Endothelial cell of umbilical vein (primary cell): Measurements from ENCODE around the gene CYP2A6. TPM values are rescaled to one million over a fixed set of nuclear protein-coding genes. Genes with fewer than 3 reads are reported as not detected.
A peak's percentile ranks its signal among the peaks of the same experiment; 100 is the strongest.

ENCODE experiments used
- BruUV-seq: library from RNA; stranded (reverse); fragments of 400-500 nt; replicated peaks from 2 replicates; lab custom pipeline; 2021; lab: Mats Ljungman, UMichigan
- CTCF ChIA-PET: fragments of 300-600, 350-600 bp; sonication (Branson Sonifier 250); formaldehyde crosslinking; loops from one replicate; lab custom pipeline; 2021; ENCODE audit warnings: antibody characterized with exemption, inconsistent platforms; lab: Charles Lee
- POLR2A ChIA-PET: fragments of 300-600, 350-600 bp; sonication (Branson Sonifier 250); formaldehyde crosslinking; loops from one replicate; lab custom pipeline; 2021; ENCODE audit warnings: antibody characterized with exemption, inconsistent platforms; lab: Charles Lee
- DNase-seq: peaks from one replicate; pipeline ENCODE4 v3.0.0-alpha.2; 2011; ENCODE audit warnings: low read depth, low spot score
- FAIRE-seq: peaks from 2 replicates; lab custom pipeline; 2011; peaks lifted over from hg19 to GRCh38; lab: Jason Lieb, UNC
- H2AFZ ChIP-seq: 2 replicates; pipeline ENCODE4 v1.6.0; 2012; ENCODE audit warnings: low read depth, low read length, control low read depth, inconsistent platforms
- H3K27ac ChIP-seq: 2 replicates; pipeline ENCODE4 v1.5.1; 2011; ENCODE audit warnings: low read depth, mild to moderate bottlenecking, control low read depth, low read length, moderate library complexity; ENCODE audit not compliant: insufficient read depth
- H3K27me3 ChIP-seq, 2 experiments: 2 replicates each; pipeline versions ENCODE4 v1.6.0 to v1.6.1; 2011; ENCODE audit warnings: low read length in 2 of 2, mixed read lengths in 1 of 2; ENCODE audit not compliant: control insufficient read depth in 2 of 2, insufficient read depth in 2 of 2
- H3K36me3 ChIP-seq, 2 experiments: 2 replicates in 1 of 2; 3 replicates in 1 of 2; pipeline ENCODE4 v1.5.1; 2011; ENCODE audit warnings: low read length in 2 of 2, mild to moderate bottlenecking in 1 of 2, moderate library complexity in 1 of 2; ENCODE audit not compliant: control insufficient read depth in 2 of 2, insufficient read depth in 2 of 2; ENCODE audit errors: extremely low read depth in 1 of 2
- H3K4me1 ChIP-seq: 3 replicates; pipeline ENCODE4 v1.5.1; 2011; ENCODE audit warnings: mild to moderate bottlenecking, low read length; ENCODE audit not compliant: control insufficient read depth, insufficient read depth; ENCODE audit errors: extremely low read depth
- H3K4me2 ChIP-seq: 2 replicates; pipeline ENCODE4 v1.6.1; 2011; ENCODE audit warnings: low read length, control low read depth, mixed read lengths; ENCODE audit not compliant: insufficient read depth
- H3K4me3 ChIP-seq, 3 experiments: fragments of 200-600 bp in 1 of 3; sonication (generic), shearing (Covaris generic) in 1 of 3; replicated peaks in 1 of 3; 2 replicates each; pipeline ENCODE4 v1.5.1; 2011 to 2016; ENCODE audit warnings: control low read depth in 3 of 3, low read length in 3 of 3, mild to moderate bottlenecking in 2 of 3, inconsistent platforms in 1 of 3, low read depth in 1 of 3, moderate library complexity in 1 of 3; ENCODE audit not compliant: insufficient read depth in 1 of 3
- H3K79me2 ChIP-seq: 2 replicates; pipeline ENCODE4 v1.6.0; 2012; ENCODE audit warnings: low read length, inconsistent platforms; ENCODE audit not compliant: control insufficient read depth, insufficient read depth
- H3K9ac ChIP-seq: replicated peaks from 2 replicates; pipeline ENCODE3; 2011; ENCODE audit warnings: low read length, control low read depth; ENCODE audit not compliant: insufficient read depth; ENCODE audit errors: extremely low read depth
- H3K9me1 ChIP-seq: replicated peaks from 3 replicates; pipeline ENCODE4 v1.6.0; 2011; ENCODE audit warnings: mild to moderate bottlenecking, low read length; ENCODE audit not compliant: control insufficient read depth, insufficient read depth; ENCODE audit errors: extremely low read depth
- H3K9me3 ChIP-seq: replicated peaks from 2 replicates; pipeline ENCODE4 v1.5.1; 2012; ENCODE audit warnings: low read length, inconsistent platforms; ENCODE audit not compliant: control insufficient read depth, insufficient read depth
- H4K20me1 ChIP-seq: replicated peaks from 2 replicates; pipeline ENCODE3; 2011; ENCODE audit warnings: mild to moderate bottlenecking, low read length; ENCODE audit not compliant: control insufficient read depth, insufficient read depth; ENCODE audit errors: extremely low read depth
- CTCF ChIP-seq, 2 donors: IDR thresholded peaks; 1 replicate in 1 of 2; 2 replicates in 1 of 2; pipeline ENCODE4 v1.5.1; 2011; ENCODE audit warnings: low read length in 2 of 2, mild to moderate bottlenecking in 2 of 2, moderate library complexity in 2 of 2, control low read depth in 1 of 2, inconsistent platforms in 1 of 2, low read depth in 1 of 2; ENCODE audit not compliant: insufficient read depth in 1 of 2; ENCODE audit errors: extremely low read depth in 1 of 2
- EZH2 ChIP-seq: IDR thresholded peaks from 2 replicates; pipeline ENCODE4 v1.6.1; 2012; ENCODE audit warnings: borderline replicate concordance, low read depth, mild to moderate bottlenecking, moderate library complexity, low read length, inconsistent platforms; ENCODE audit not compliant: severe bottlenecking
- FOS ChIP-seq: IDR thresholded peaks from 2 replicates; pipeline ENCODE4 v1.6.1; 2011; ENCODE audit warnings: mild to moderate bottlenecking, low read length, moderate library complexity, borderline replicate concordance; ENCODE audit not compliant: insufficient read depth
- GATA2 ChIP-seq: IDR thresholded peaks from 2 replicates; pipeline ENCODE4 v1.7.0; 2011; ENCODE audit warnings: low read depth, mild to moderate bottlenecking, moderate library complexity, mixed read lengths, low read length; ENCODE audit not compliant: insufficient read length, insufficient read depth
- JUN ChIP-seq: IDR thresholded peaks from 2 replicates; pipeline ENCODE4 v1.6.1; 2011; ENCODE audit warnings: borderline replicate concordance, low read depth; ENCODE audit not compliant: insufficient read length, insufficient read depth
- MYC ChIP-seq: IDR thresholded peaks from one replicate; pipeline ENCODE4 v1.6.1; 2011; ENCODE audit warnings: mild to moderate bottlenecking, low read depth, low read length
- POLR2A ChIP-seq: IDR thresholded peaks from 2 replicates; pipeline ENCODE4 v1.6.1; 2012; ENCODE audit warnings: low read depth, mild to moderate bottlenecking, control low read depth, low read length
- POLR2AphosphoS5 ChIP-seq: IDR thresholded peaks from 2 replicates; pipeline ENCODE4 v1.6.1; 2012; ENCODE audit warnings: low read depth, mild to moderate bottlenecking, control low read depth, low read length, moderate library complexity; ENCODE audit not compliant: insufficient read depth
- dilution Hi-C: fragments of 300-500 bp; cut with MboI; formaldehyde crosslinking; loops from one replicate; pipeline ENCODE4 v1.15.0; 2019; ENCODE audit warnings: low sequenced_read_pairs; ENCODE audit not compliant: extremely low pct_ligation_motif_present
- intact Hi-C: fragments of 100-400 bp; cut with micrococcal nuclease; formaldehyde crosslinking; loops from one replicate; pipeline ENCODE4 v1.10.0; 2022
- polyA plus RNA-seq, 4 experiments: library from polyadenylated mRNA; depleted of rRNA in 3 of 4; stranded (reverse) in 3 of 4; unstranded in 1 of 4; fragments of >200 nt; gene quantifications; 2 replicates each; pipeline versions ENCODE4 v1.2.1 to v1.2.3, GENCODE V29; 2011 to 2012; ENCODE audit warnings: missing spikeins in 1 of 4
- total RNA-seq: library from RNA; stranded (reverse); gene quantifications from 2 replicates; pipeline ENCODE4 v1.2.3, GENCODE V29; 2021
- TF ChIP-seq, protein P1 (sequence below): IDR thresholded peaks from 2 replicates; pipeline ENCODE4 v1.6.1; 2011; ENCODE audit not compliant: insufficient read depth, insufficient read length

CYP2A6 gene
- total and polyA plus RNA-seq, 2 donors (not counting 3 experiments of a cell fraction or from before 2014, with no cell fraction given), result not detected

DNA sequence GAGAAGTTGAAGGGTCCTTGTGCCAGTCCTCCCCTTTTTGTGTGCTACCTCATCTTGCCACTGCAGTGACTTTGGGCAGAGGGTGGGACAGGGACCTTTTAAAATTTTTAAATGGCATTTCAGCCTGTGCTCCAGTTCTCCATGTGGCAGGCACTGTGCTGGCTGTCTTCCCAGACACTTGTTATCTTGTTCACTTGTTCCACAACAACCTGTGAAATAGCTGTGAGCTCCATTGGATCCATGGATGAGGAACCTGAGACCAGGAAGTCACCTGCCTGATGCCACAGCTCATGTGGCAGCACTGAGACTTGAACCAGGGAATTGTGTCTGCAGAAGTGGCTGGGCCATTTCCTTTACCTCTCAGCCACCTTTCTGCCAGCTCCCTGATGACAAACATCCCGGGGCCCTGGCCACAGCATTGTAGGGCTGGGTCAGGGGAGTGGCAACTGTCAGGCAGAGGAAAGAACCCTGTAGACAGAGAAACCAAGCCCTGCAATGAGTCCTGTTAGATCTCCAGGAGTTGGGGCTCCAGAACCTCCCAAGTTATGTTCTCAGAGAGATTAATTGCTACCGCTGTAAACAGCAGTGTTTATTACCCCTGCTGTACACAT lies 44.9 kb downstream of the CYP2A6 start:
- peaks cover 72% of the 10 kb centered on the region for H3K4me1 ChIP-seq
- H3K9me1 ChIP-seq, result no peaks in the 10 kb centered on the region
- FAIRE-seq (peak; percentile 57), DNase-seq (no peak)
- dilution Hi-C loops (no loop called here), intact Hi-C loops (loop anchor here (10.0 kb wide), 1 partner anchor 361 kb away; the partner anchor contains the start of gene SERTAD3)
- peak overlapping the region; percentile 35 for H3K27ac ChIP-seq
- no peak overlapping the region for H2AFZ ChIP-seq
- peaks cover 9 to 45% of the 10 kb centered on the region in 2 experiments for H3K36me3 ChIP-seq
- no peak for TF ChIP-seq POLR2AphosphoS5
- no peak for TF ChIP-seq MYC
- no peak for TF ChIP-seq CTCF (IDR thresholded peaks at IDR 0.05; ENCODE audit: extremely low read depth in 1 of 2, insufficient read depth in 1 of 2, low read depth in 1 of 2, low read length in 2 of 2)
- no peak for TF ChIP-seq EZH2
- no peak for TF ChIP-seq FOS
- no peak for TF ChIP-seq GATA2
- no peak for TF ChIP-seq POLR2A
- TF ChIP-seq, protein P1, sequence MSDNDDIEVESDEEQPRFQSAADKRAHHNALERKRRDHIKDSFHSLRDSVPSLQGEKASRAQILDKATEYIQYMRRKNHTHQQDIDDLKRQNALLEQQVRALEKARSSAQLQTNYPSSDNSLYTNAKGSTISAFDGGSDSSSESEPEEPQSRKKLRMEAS, result no peak
- no peak for TF ChIP-seq JUN
- no peaks in the 10 kb centered on the region for H3K27me3 ChIP-seq
- ChIA-PET CTCF (interaction anchor here (1.8 to 3.9 kb wide), 3 partner anchors 14 to 142 kb away, joined by 5 to 70 read pairs (median 22); partner anchors contain the start of gene ACTMAP), POLR2A (no interaction called here)
- peaks cover 76% of the 10 kb centered on the region for H3K79me2 ChIP-seq
- H3K4me2 ChIP-seq, result no peak overlapping the region
- H3K9ac ChIP-seq, result no peak overlapping the region
- H3K4me3 ChIP-seq, result no peak overlapping the region
- no peaks in the 10 kb centered on the region for H4K20me1 ChIP-seq
- no TSS peak for BruUV-seq
- no peaks in the 10 kb centered on the region for H3K9me3 ChIP-seq
